ENCODE data around the gene INSR.
"Not testable (repeated sequence)": the region's sequence is repeated elsewhere in the genome, so short reads cannot be mapped to it uniquely, and the experiment has no call there.

- not testable (repeated sequence) for TF ChIP-seq CTCF (conservative IDR thresholded peaks at IDR 0.05; ENCODE audit: low read depth in 2 of 2); POLR2AphosphoS5 (IDR thresholded peaks at IDR 0.05; ENCODE audit: low read depth); JUNB (IDR thresholded peaks at IDR 0.05; ENCODE audit: unreplicated experiment); EZH2phosphoT487 (IDR thresholded peaks at IDR 0.05; ENCODE audit: unreplicated experiment); EZH2 (IDR thresholded peaks at IDR 0.05; ENCODE audit: low read depth, unreplicated experiment)
Measured at GRCh38 chr19:7308327-7308726, 14.1 kb upstream of the INSR start.
